Left colon (tissue), 2 donors: Measurements from ENCODE around the gene BRMS1L. TPM values are rescaled to one million over a fixed set of nuclear protein-coding genes. Genes with fewer than 3 reads are reported as not detected.

Source experiments
- ATAC-seq: fragments of 200-7000 bp; cut with Tn5 transposase; one replicate; pipeline ENCODE4 v1.9.1; 2020; ENCODE audit warnings: mild to moderate bottlenecking, moderate library complexity
- DNase-seq, 2 donors: peaks; one replicate each; pipeline ENCODE4 v3.0.0-alpha.2; 2020
- intact Hi-C, 2 donors: fragments of 100-400 bp; cut with DNase I in 1 of 2; cut with micrococcal nuclease in 1 of 2; formaldehyde crosslinking; loops; one replicate each; pipeline versions ENCODE4 v1.11.2 to v1.14.0; 2022; cut with DNase I, micrococcal nuclease
- total RNA-seq, 2 donors: library from RNA; stranded (reverse); fragmentation: NEBNext Ultra II Directional; extraction: Animal tissue kit (Norgen Biotek cat#: 25700); gene quantifications; one replicate each; pipeline ENCODE4 v1.2.1, GENCODE V29; 2021
- donor health status: DM: no; HTN: no; CAD: no.
- donor health status: DM: yes; HTN: yes; CAD: no.

The BRMS1L gene
- total RNA-seq, 2 donors from 2014 or later = 3.2 to 5.0 TPM

DNA sequence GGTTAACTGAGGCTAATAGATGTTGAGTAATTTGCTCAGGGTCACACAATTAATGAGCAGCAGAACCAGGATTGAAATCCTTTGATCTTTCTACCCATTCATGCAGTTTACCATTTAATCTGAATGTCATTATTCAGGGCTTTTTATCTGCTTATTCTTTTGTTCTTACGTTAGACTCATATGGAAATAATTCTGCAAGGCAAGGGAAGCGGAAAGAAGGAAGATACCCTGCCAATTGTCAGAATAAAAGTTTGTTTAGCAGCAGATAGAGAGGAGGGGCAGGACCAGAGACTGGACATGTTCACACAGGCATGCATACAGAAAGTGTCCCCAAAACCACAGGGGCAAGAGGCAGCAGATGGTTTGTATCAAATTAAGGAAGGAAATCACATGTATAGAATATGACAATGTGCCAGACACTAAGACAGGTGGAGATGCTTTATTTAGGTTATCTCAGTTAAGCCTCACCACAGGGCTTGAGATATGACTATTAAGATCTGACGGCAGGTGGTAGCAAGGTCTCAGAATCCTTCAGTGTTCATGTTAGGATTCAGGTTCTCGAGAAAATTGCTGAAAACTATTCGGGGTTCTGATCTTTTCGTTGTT is 29.8 kb downstream of the BRMS1L start:
- ATAC-seq (no peak), DNase-seq (no peak)
- intact Hi-C loops = no loop called here

- ATAC-seq (no peak), DNase-seq (no peak)
- intact Hi-C loops = no loop called here
These were observed 32.5 kb downstream of the BRMS1L start for GRCh38 chr14:35858521-35859209.

- no peak for ATAC-seq
- intact Hi-C loops = no loop called here
- DNase-seq = no peak
These were observed 35.2 kb downstream of the BRMS1L start for GRCh38 chr14:35861204-35861868.

- no peak for ATAC-seq
- intact Hi-C loops = no loop called here
These were observed 39.6 kb downstream of the BRMS1L start for GRCh38 chr14:35865611-35866324.

GRCh38 chr14:35866595-35867279 is 40.6 kb downstream of the BRMS1L start:
- intact Hi-C loops = no loop called here
- no peak for ATAC-seq
- no peak for DNase-seq

More at GRCh38 chr14:35865611-35866324, 39.6 kb downstream of the BRMS1L start:
- DNase-seq = no peak

DNA sequence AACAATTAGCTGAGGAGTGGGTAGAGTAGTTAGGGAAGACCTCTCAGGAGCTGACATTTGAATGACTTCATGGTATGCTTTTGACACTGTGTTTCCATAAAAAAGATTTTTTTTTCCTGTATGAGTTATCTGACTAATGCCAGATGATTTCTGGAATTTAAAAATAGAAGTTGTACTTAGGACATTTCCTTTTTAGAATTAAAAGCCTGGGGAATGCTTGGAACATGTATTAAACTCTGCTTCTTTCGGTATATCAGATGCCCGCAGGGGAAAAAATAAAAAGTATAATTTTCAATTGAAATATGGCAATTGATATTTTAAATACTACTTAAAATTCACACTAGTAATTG is 41.1 kb downstream of the BRMS1L start:
- no peak for ATAC-seq
- no peak for DNase-seq
- intact Hi-C loops = no loop called here

DNA sequence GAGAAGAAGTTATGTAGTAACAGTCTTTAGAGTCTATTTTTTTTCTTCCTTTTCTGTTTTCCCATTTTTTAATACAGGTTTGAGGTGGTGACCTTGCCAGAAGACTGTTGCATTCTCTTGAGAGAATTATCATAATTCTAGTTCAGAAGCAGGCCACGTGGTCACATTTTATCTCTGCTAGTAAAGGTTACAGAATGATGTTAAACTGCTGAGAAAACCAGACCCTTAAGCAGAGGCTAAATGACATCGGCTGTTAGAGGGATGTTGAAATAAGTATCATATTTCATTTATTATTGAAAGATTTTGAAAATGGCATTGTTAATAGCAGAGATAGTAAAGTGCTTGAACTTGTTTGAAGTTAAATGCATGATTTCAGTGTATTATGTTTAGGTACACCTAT is 49.2 kb downstream of the BRMS1L start:
- intact Hi-C loops = no loop called here
- no peak for DNase-seq
- no peak for ATAC-seq

DNA sequence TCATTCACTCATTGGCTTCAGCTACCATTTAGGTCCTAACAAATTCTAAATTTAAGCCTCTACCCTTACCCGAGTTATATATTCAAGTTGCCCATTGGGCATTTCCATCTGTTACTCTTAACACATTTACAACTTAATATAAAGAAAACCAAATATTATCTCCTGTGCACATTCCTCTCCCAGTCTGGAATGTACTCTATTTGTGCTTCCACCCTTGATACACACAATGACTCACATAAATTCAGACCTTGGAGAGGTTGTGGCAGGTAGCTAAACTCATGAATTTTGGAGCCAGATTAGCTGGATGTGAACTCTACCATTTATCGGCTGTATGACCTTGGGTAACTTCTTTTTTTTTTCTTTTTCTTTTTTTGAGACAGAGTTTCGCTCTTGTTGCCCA is 51.1 kb downstream of the BRMS1L start:
- peak; percentile 77 for ATAC-seq
- intact Hi-C loops = no loop called here
- no peak for DNase-seq

GRCh38 chr14:35878272-35879150 is 52.4 kb downstream of the BRMS1L start:
- intact Hi-C loops = no loop called here
- DNase-seq (peak; percentile 26 to 69), ATAC-seq (peak; percentile 90)

GRCh38 chr14:35879151-35879648 is 53.1 kb downstream of the BRMS1L start:
- ATAC-seq = peak; percentile 22
- no peak for DNase-seq
- intact Hi-C loops = no loop called here

DNA sequence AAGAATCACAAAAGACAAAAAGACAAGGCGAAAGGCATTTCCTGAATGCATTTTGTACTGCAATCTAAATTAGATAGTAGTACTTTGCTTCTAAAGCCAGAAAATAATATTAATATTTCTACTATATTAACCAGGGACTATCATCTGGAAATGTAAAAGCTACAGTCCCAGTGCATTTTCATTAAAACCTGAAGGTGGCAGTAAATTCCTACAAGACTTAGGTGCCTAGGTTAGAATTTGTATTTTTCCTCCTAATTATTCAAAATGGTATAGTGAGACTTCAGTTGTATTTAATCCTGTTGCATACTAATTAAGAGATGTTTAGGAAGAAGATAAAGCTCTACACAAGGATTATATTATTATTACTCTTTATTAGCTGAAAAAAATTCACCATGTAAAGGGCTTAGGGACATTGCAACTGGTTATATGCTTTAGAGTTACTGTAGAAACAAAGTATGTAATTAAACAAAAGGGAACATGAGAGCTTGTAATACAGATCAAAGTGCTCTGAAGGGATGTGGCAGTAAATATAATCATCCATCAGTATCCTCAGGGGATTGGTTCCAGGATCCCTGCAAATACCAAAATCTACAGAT is 53.6 kb downstream of the BRMS1L start:
- intact Hi-C loops = no loop called here
- DNase-seq (no peak), ATAC-seq (no peak)

DNA sequence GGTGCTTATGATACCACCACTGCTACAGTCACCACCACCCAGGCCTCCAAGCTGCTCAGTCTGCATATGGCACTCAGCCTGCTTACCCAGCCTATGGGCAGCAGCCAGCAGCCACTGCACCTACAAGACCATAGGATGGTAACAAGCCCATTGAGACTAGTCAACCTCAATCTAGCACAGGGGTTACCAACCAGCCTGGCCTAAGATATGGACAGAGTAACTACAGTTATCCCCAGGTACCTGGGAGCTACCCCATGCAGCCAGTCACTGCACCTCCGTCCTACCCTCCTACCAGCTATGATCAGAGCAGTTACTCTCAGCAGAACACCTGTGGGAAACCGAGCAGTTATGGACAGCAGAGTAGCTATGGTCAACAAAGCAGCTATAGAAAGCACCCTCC is 55.1 kb downstream of the BRMS1L start:
- DNase-seq (no peak), ATAC-seq (no peak)
- intact Hi-C loops = no loop called here

DNA sequence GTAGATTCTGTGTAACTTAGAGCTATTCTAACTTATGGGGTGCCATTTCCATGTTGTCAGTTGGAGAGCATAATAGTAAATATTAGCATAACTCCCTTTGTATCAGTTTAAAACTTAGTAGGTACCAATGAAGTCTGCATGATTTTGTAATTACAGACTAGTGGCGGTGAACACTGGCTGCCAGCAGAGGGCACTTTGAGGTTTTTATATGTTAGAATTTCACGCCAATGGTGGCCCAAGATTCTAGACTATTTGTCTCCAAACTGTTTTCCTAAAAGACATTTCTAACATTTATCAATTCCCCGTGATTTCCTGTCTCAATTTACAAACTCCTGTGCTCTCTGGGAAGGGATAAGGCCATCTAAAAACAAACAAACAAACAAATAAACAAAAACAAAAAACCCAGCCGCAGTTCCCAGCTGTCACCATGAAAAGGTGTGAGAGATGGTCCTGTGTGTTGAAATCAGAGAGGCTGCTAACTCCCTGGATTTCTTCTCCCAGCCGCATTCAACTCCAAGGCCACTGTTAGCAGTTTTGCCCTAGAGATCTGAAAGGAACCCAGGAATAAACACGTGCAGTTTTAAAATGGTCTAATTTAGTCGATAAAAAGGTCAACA is 57.6 kb downstream of the BRMS1L start:
- DNase-seq (peak in 1 of 2 donors; percentile 54), ATAC-seq (peak; percentile 55)
- intact Hi-C loops = no loop called here

GRCh38 chr14:35890308-35890707 is 64.2 kb downstream of the BRMS1L start:
- ATAC-seq (no peak), DNase-seq (no peak)
- intact Hi-C loops = no loop called here

DNA sequence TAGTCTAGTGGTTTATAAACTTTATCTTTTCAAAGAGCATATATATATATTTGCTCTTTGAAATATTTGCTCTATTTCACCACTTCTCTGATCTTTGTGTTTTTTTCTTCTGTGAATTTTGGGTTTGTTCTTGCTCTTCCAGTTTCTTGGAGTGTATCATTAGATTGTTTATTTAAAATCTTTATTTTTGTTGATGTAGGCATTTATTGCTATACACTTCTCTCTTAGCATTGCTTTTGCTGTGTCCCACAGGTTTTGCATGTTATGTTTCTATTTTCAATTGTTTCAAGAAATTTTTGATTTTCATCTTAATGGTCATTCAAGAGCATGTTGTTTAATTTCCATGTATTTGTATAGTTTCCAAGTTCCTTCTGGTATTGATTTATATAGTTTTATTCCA is 69.1 kb downstream of the BRMS1L start:
- no peak for DNase-seq
- no peak for ATAC-seq
- intact Hi-C loops = no loop called here

DNA sequence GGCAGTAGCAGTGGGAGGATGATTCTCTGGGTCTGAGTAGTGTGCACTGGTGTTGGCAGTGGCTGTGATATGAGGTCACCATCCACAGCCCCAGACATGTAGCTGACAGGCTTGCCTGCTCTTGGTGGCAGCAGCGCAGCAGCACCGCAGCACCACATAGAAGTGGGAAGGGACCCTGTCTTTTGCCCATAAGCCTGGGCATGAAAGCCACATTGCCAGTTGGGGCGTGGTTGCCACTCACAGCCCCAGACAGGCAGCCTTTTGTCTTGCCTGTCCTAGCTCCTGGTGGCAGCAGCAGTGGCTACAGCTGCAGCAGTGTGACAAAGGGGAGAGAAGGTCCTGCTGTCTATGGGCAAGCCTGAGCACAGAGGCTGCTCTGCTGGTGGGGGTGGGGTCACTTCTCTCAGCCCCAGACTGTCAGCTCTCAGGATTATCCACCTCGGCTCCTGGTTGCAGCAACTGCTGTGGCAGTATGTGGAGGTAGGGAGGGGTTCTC is 71.5 kb downstream of the BRMS1L start:
- ATAC-seq (peak; percentile 98), DNase-seq (peak; percentile 33 to 43)
- intact Hi-C loops = no loop called here

DNA sequence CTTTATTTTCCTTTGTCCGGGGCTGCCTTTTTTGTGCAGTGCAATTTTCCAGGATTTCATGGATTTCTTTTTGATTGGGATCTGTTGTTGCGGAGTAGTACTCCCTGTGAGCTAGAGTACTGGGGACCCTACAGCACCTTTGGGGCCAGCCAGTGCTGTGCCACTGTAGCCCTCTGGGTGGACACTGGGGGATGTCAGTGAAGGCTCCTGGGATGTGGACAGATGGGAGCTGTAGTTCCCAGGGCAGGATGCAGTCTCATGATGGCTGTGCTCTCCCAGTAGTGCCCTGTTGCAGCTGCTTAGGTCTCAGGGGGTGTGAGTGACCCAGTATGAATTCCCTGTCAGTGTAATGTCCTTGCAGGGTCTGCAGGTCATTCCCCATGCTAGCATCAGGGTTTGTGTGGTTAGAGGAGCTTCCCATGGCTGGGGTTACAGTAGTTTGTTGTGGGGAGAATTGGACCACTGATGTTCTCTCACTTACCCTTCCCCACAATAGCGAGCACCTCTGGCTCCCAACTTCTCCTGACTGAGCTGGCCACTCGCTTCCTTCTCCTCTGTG is 72.2 kb downstream of the BRMS1L start:
- DNase-seq (no peak), ATAC-seq (peak; percentile 25)
- intact Hi-C loops = no loop called here
